Neuronal stem cell (in vitro differentiated cells): Measurements from ENCODE around the gene NPIPB2.

Source experiments
- DNase-seq: peaks from one replicate; pipeline ENCODE4 v3.0.0-alpha.2; 2013; ENCODE audit warnings: low spot score
- H2AFZ ChIP-seq: one replicate; pipeline ENCODE4 v1.6.1; 2013; ENCODE audit warnings: mild to moderate bottlenecking, low read length, inconsistent platforms
- H2AK5ac ChIP-seq: 2 replicates; pipeline ENCODE4 v1.6.1; 2013; ENCODE audit warnings: low read depth, mild to moderate bottlenecking, inconsistent platforms, low read length, moderate library complexity, mixed read lengths
- H2BK120ac ChIP-seq: 2 replicates; pipeline ENCODE4 v1.6.1; 2013; ENCODE audit warnings: low read depth, mild to moderate bottlenecking, inconsistent platforms, low read length, moderate library complexity, mixed read lengths
- H2BK12ac ChIP-seq: one replicate; pipeline ENCODE4 v1.6.1; 2013; ENCODE audit warnings: low read length, inconsistent platforms
- H2BK15ac ChIP-seq: 2 replicates; pipeline ENCODE4 v1.6.1; 2013; ENCODE audit warnings: mild to moderate bottlenecking, low read length, inconsistent platforms, mixed read lengths
- H2BK5ac ChIP-seq: one replicate; pipeline ENCODE4 v1.6.1; 2013; ENCODE audit warnings: inconsistent platforms, mild to moderate bottlenecking, low read length, moderate library complexity
- H3K14ac ChIP-seq: one replicate; pipeline ENCODE4 v1.6.1; 2013; ENCODE audit warnings: low read length, inconsistent platforms
- H3K18ac ChIP-seq: 2 replicates; pipeline ENCODE4 v1.6.1; 2013; ENCODE audit warnings: low read length, inconsistent platforms
- H3K23ac ChIP-seq: 2 replicates; pipeline ENCODE4 v1.6.1; 2013; ENCODE audit warnings: low read depth, mild to moderate bottlenecking, mixed read lengths, low read length, inconsistent platforms; ENCODE audit not compliant: poor library complexity
- H3K27ac ChIP-seq: replicated peaks from 3 replicates; pipeline ENCODE4 v1.5.1; 2013; ENCODE audit warnings: low read length, inconsistent platforms
- H3K27me3 ChIP-seq, 3 experiments: 2 replicates each; pipeline ENCODE4 v1.6.1; 2013; ENCODE audit warnings: low read length in 3 of 3, mild to moderate bottlenecking in 2 of 3, inconsistent platforms in 1 of 3, low read depth in 1 of 3, mixed read lengths in 1 of 3, moderate library complexity in 1 of 3; ENCODE audit not compliant: control insufficient read depth in 3 of 3, insufficient read depth in 3 of 3
- H3K36me3 ChIP-seq, 2 donors: replicated peaks in 1 of 2; 2 replicates each; pipeline ENCODE4 v1.6.1; 2013; ENCODE audit warnings: low read length in 2 of 2; ENCODE audit not compliant: control insufficient read depth in 2 of 2, insufficient read depth in 2 of 2
- H3K4ac ChIP-seq: 2 replicates; pipeline ENCODE4 v1.6.1; 2013; ENCODE audit warnings: inconsistent platforms, mild to moderate bottlenecking, low read length, moderate library complexity
- H3K4me1 ChIP-seq, 2 donors: 1 replicate in 1 of 2; 2 replicates in 1 of 2; pipeline ENCODE4 v1.6.1; 2013; ENCODE audit warnings: low read length in 2 of 2, low read depth in 1 of 2; ENCODE audit not compliant: control insufficient read depth in 2 of 2, insufficient read depth in 1 of 2
- H3K4me2 ChIP-seq: one replicate; pipeline ENCODE4 v1.6.1; 2013; ENCODE audit warnings: mild to moderate bottlenecking, low read length, inconsistent platforms; ENCODE audit not compliant: insufficient read depth, poor library complexity, severe bottlenecking
- H3K4me3 ChIP-seq, 2 donors: 2 replicates each; pipeline ENCODE4 v1.5.1; 2013; ENCODE audit warnings: low read length in 2 of 2, mild to moderate bottlenecking in 2 of 2, inconsistent platforms in 1 of 2, moderate library complexity in 1 of 2
- H3K79me1 ChIP-seq: one replicate; pipeline ENCODE4 v1.6.1; 2013; ENCODE audit warnings: low read depth, mild to moderate bottlenecking, inconsistent platforms, low read length, moderate library complexity
- H3K9ac ChIP-seq: one replicate; pipeline ENCODE4 v1.6.1; 2013; ENCODE audit warnings: mild to moderate bottlenecking, low read depth, low read length, inconsistent platforms; ENCODE audit not compliant: poor library complexity
- H3K9me3 ChIP-seq, 2 donors: replicated peaks in 1 of 2; 2 replicates each; pipeline versions ENCODE3 to v1.6.1; 2013; ENCODE audit warnings: low read length in 2 of 2, mild to moderate bottlenecking in 2 of 2, inconsistent platforms in 1 of 2, low read depth in 1 of 2, mixed read lengths in 1 of 2, moderate library complexity in 1 of 2; ENCODE audit not compliant: control insufficient read depth in 2 of 2, insufficient read depth in 1 of 2
- H4K8ac ChIP-seq: one replicate; pipeline ENCODE4 v1.6.1; 2013; ENCODE audit warnings: low read depth, mild to moderate bottlenecking, inconsistent platforms, low read length, moderate library complexity
- H4K91ac ChIP-seq: one replicate; pipeline ENCODE4 v1.6.1; 2013; ENCODE audit warnings: low read length, low read depth, mild to moderate bottlenecking, inconsistent platforms; ENCODE audit not compliant: poor library complexity
- WGBS, 2 donors: extraction: QIAGEN DNeasy Blood & Tissue Kit; methylation state at CpG; one replicate each; pipeline ENCODE4 v1.1.7; 2013; ENCODE audit warnings: missing lambda C conversion rate in 2 of 2, mixed read lengths in 1 of 2; ENCODE audit not compliant: insufficient read length in 2 of 2, insufficient replicate concordance in 1 of 2; ENCODE audit errors: extremely low coverage in 2 of 2; 5-methylcytosine and 5-hydroxymethylcytosine counted together

Gene NPIPB2

GRCh38 chr16:11886881-11887280, 55.0 kb downstream of the NPIPB2 start:
- no peaks in the 10 kb centered on the region for H3K27me3 ChIP-seq
- H3K79me1 ChIP-seq: no peaks in the 10 kb centered on the region
- no peak overlapping the region for H4K91ac ChIP-seq
- no peak overlapping the region for H2BK120ac ChIP-seq
- H3K9me3 ChIP-seq: no peaks in the 10 kb centered on the region
- no peak overlapping the region for H4K8ac ChIP-seq
- no peak overlapping the region for H3K27ac ChIP-seq
- H3K23ac ChIP-seq: no peak overlapping the region
- H3K4ac ChIP-seq: no peak overlapping the region
- no peak overlapping the region for H3K9ac ChIP-seq
- DNase-seq: no peak
- H2AK5ac ChIP-seq: no peak overlapping the region
- H3K18ac ChIP-seq: no peak overlapping the region
- H2AFZ ChIP-seq: no peak overlapping the region
- H3K4me3 ChIP-seq: no peak overlapping the region
- H3K14ac ChIP-seq: no peak overlapping the region
- H3K36me3 ChIP-seq: peaks cover 5 to 85% of the 10 kb centered on the region in 2 donors
- H3K4me1 ChIP-seq: no peaks in the 10 kb centered on the region
- H3K4me2 ChIP-seq: no peak overlapping the region
- no peak overlapping the region for H2BK12ac ChIP-seq
- H2BK15ac ChIP-seq: no peak overlapping the region
- WGBS, 2 donors: no CpG with 5 or more reads among the region's 6 CpGs
- H2BK5ac ChIP-seq: no peak overlapping the region

- Histone ChIP-seq H2BK5ac (no peak overlapping the region), H2BK15ac (no peak overlapping the region), H2BK12ac (no peak overlapping the region), H3K23ac (no peak overlapping the region), H2AK5ac (no peak overlapping the region), H3K9ac (no peak overlapping the region), H2AFZ (no peak overlapping the region), H4K91ac (no peak overlapping the region), H3K79me1 (no peaks in the 10 kb centered on the region), H4K8ac (no peak overlapping the region), H3K4me1 (no peaks in the 10 kb centered on the region), H3K27ac (no peak overlapping the region), H2BK120ac (no peak overlapping the region), H3K4ac (no peak overlapping the region), H3K4me2 (no peak overlapping the region), H3K27me3 (no peaks in the 10 kb centered on the region), H3K36me3 (peaks cover 12 to 96% of the 10 kb centered on the region in 2 donors), H3K18ac (no peak overlapping the region), H3K14ac (no peak overlapping the region), H3K4me3 (no peak overlapping the region), H3K9me3 (no peaks in the 10 kb centered on the region)
- DNase-seq: no peak
- no CpG with 5 or more reads among the region's 5 CpGs for WGBS, 2 donors
Measured at GRCh38 chr16:11884035-11884434, 57.8 kb downstream of the NPIPB2 start.

GRCh38 chr16:11880007-11880406, 61.8 kb downstream of the NPIPB2 start:
- H3K36me3 ChIP-seq: peaks cover 16 to 94% of the 10 kb centered on the region in 2 donors
- H4K91ac ChIP-seq: no peak overlapping the region
- no peaks in the 10 kb centered on the region for H3K27me3 ChIP-seq
- H4K8ac ChIP-seq: no peak overlapping the region
- no peak overlapping the region for H3K27ac ChIP-seq
- no peak overlapping the region for H3K18ac ChIP-seq
- no CpG with 5 or more reads among the region's 5 CpGs for WGBS, 2 donors
- no peak overlapping the region for H3K4me3 ChIP-seq
- H3K14ac ChIP-seq: no peak overlapping the region
- no peak for DNase-seq
- no peak overlapping the region for H2AFZ ChIP-seq
- H3K4me1 ChIP-seq: no peaks in the 10 kb centered on the region
- no peak overlapping the region for H3K4me2 ChIP-seq
- no peak overlapping the region for H2BK12ac ChIP-seq
- no peak overlapping the region for H3K4ac ChIP-seq
- H3K23ac ChIP-seq: no peak overlapping the region
- H2AK5ac ChIP-seq: no peak overlapping the region
- H3K9me3 ChIP-seq: no peaks in the 10 kb centered on the region
- no peak overlapping the region for H2BK120ac ChIP-seq
- H2BK5ac ChIP-seq: no peak overlapping the region
- H2BK15ac ChIP-seq: no peak overlapping the region
- no peak overlapping the region for H3K9ac ChIP-seq
- no peaks in the 10 kb centered on the region for H3K79me1 ChIP-seq

GRCh38 chr16:11877374-11877773, 64.5 kb downstream of the NPIPB2 start:
- WGBS, 2 donors: no CpG with 5 or more reads among the region's 5 CpGs
- Histone ChIP-seq H3K9me3 (no peaks in the 10 kb centered on the region), H2AK5ac (no peak overlapping the region), H3K4me2 (no peak overlapping the region), H3K27me3 (no peaks in the 10 kb centered on the region), H3K36me3 (peaks cover 19 to 94% of the 10 kb centered on the region in 2 donors), H2AFZ (no peak overlapping the region), H2BK5ac (no peak overlapping the region), H2BK12ac (no peak overlapping the region), H3K4ac (no peak overlapping the region), H3K4me1 (no peaks in the 10 kb centered on the region), H3K18ac (no peak overlapping the region), H4K91ac (no peak overlapping the region), H2BK120ac (no peak overlapping the region), H3K14ac (no peak overlapping the region), H3K27ac (no peak overlapping the region), H3K23ac (no peak overlapping the region), H3K79me1 (no peaks in the 10 kb centered on the region), H3K4me3 (no peak overlapping the region), H2BK15ac (no peak overlapping the region), H3K9ac (no peak overlapping the region), H4K8ac (no peak overlapping the region)
- no peak for DNase-seq
